ENCODE results near the gene FAM162B.
"Not testable (repeated sequence)": the region's sequence is repeated elsewhere in the genome, so short reads cannot be mapped to it uniquely, and the experiment has no call there.

FAM162B gene

GRCh38 chr6:116761779-116762178, 3.7 kb downstream of the FAM162B start:
- in situ Hi-C loops (cut with HindIII; ENCODE audit: low pct_ligation_motif_present, low sequenced_read_pairs) = no loop called here
- no peak for DNase-seq
- H3K27ac ChIP-seq = no peak overlapping the region
- no peaks in the 10 kb centered on the region for H3K36me3 ChIP-seq (replicated peaks)
- no peak for TF ChIP-seq CTCF (IDR thresholded peaks at IDR 0.05; ENCODE audit: low read depth, low read length, missing control alignments)
- H3K4me3 ChIP-seq (ENCODE audit: low read depth, low read length) = no peak overlapping the region
- H3K27me3 ChIP-seq (replicated peaks) = no peaks in the 10 kb centered on the region

GRCh38 chr6:116745176-116745575, 20.3 kb downstream of the FAM162B start:
- H3K4me3 ChIP-seq (ENCODE audit: low read depth, low read length) = no peak overlapping the region
- no peaks in the 10 kb centered on the region for H3K36me3 ChIP-seq (replicated peaks)
- no peak for TF ChIP-seq CTCF (IDR thresholded peaks at IDR 0.05; ENCODE audit: low read depth, low read length, missing control alignments)
- no peaks in the 10 kb centered on the region for H3K27me3 ChIP-seq (replicated peaks)
- H3K27ac ChIP-seq = no peak overlapping the region
- no peak for DNase-seq
- in situ Hi-C loops (cut with HindIII; ENCODE audit: low pct_ligation_motif_present, low sequenced_read_pairs) = no loop called here

GRCh38 chr6:116741571-116741970, 23.9 kb downstream of the FAM162B start:
- TF ChIP-seq CTCF (IDR thresholded peaks at IDR 0.05; ENCODE audit: low read depth, low read length, missing control alignments) = no peak
- H3K36me3 ChIP-seq (replicated peaks) = no peaks in the 10 kb centered on the region
- no peak overlapping the region for H3K4me3 ChIP-seq (ENCODE audit: low read depth, low read length)
- H3K27me3 ChIP-seq (replicated peaks) = no peaks in the 10 kb centered on the region
- no peak for DNase-seq
- H3K27ac ChIP-seq = no peak overlapping the region
- in situ Hi-C loops (cut with HindIII; ENCODE audit: low pct_ligation_motif_present, low sequenced_read_pairs) = no loop called here

GRCh38 chr6:116740486-116740885, 25.0 kb downstream of the FAM162B start:
- in situ Hi-C loops (cut with HindIII; ENCODE audit: low pct_ligation_motif_present, low sequenced_read_pairs) = not testable (repeated sequence)

GRCh38 chr6:116737004-116737403, 28.5 kb downstream of the FAM162B start:
- in situ Hi-C loops (cut with HindIII; ENCODE audit: low pct_ligation_motif_present, low sequenced_read_pairs) = no loop called here
- Histone ChIP-seq H3K27ac (no peak overlapping the region), H3K36me3 (replicated peaks) (no peaks in the 10 kb centered on the region), H3K4me3 (ENCODE audit: low read depth, low read length) (no peak overlapping the region), H3K27me3 (replicated peaks) (no peaks in the 10 kb centered on the region)
- no peak for TF ChIP-seq CTCF (IDR thresholded peaks at IDR 0.05; ENCODE audit: low read depth, low read length, missing control alignments)
- DNase-seq = no peak

More at GRCh38 chr6:116740486-116740885, 25.0 kb downstream of the FAM162B start:
- H3K4me3 ChIP-seq (ENCODE audit: low read depth, low read length); H3K36me3 ChIP-seq (replicated peaks); H3K27ac ChIP-seq; H3K27me3 ChIP-seq (replicated peaks); DNase-seq: not testable (repeated sequence)

- no peaks in the 10 kb centered on the region for H3K36me3 ChIP-seq (replicated peaks)
These were observed 35.0 kb downstream of the FAM162B start for GRCh38 chr6:116730513-116730912.

More at GRCh38 chr6:116730513-116730912, 35.0 kb downstream of the FAM162B start:
- Histone ChIP-seq H3K4me3 (ENCODE audit: low read depth, low read length) (no peak overlapping the region), H3K27me3 (replicated peaks) (no peaks in the 10 kb centered on the region), H3K27ac (no peak overlapping the region)
- in situ Hi-C loops (cut with HindIII; ENCODE audit: low pct_ligation_motif_present, low sequenced_read_pairs) = no loop called here
- no peak for TF ChIP-seq CTCF (IDR thresholded peaks at IDR 0.05; ENCODE audit: low read depth, low read length, missing control alignments)
- no peak for DNase-seq
